Breast epithelium (tissue), 4 donors: ENCODE data around the gene RSAD1. TPM values are rescaled to one million over a fixed set of nuclear protein-coding genes. Genes with fewer than 3 reads are reported as not detected.

Source experiments
- DNase-seq, 2 donors: peaks; one replicate each; pipeline ENCODE4 v3.0.0-alpha.2; 2019; ENCODE audit warnings: low spot score in 2 of 2
- H3K27ac ChIP-seq, 2 donors: fragments of 200-600 bp; sonication (generic) in 1 of 2; one replicate each; pipeline ENCODE4 v1.5.1; 2016 to 2019; ENCODE audit warnings: mild to moderate bottlenecking in 1 of 2
- H3K27me3 ChIP-seq, 2 donors: fragments of 200-600 bp; sonication (generic) in 1 of 2; one replicate each; pipeline versions ENCODE4 v1.5.1 to v1.6.0; 2017 to 2019; ENCODE audit warnings: control low read depth in 1 of 2, mild to moderate bottlenecking in 1 of 2
- H3K36me3 ChIP-seq: fragments of 200-600 bp; one replicate; pipeline ENCODE4 v1.5.1; 2019
- H3K4me1 ChIP-seq, 2 donors: fragments of 200-600 bp; sonication (generic); one replicate each; pipeline ENCODE4 v1.5.1; 2016 to 2019; ENCODE audit warnings: control low read depth in 1 of 2
- H3K4me3 ChIP-seq, 3 donors: fragments of 200-600 bp; sonication (generic); 1 replicate in 2 of 3; 2 replicates in 1 of 3; pipeline ENCODE4 v1.5.1; 2016 to 2019; ENCODE audit warnings: mild to moderate bottlenecking in 3 of 3, moderate library complexity in 2 of 3
- H3K9me3 ChIP-seq, 2 donors: fragments of 200-600 bp; sonication (generic) in 1 of 2; one replicate each; pipeline ENCODE4 v1.5.1; 2016 to 2019; ENCODE audit warnings: control low read depth in 1 of 2
- CTCF ChIP-seq, 3 donors: fragments of 450-650 bp; IDR thresholded peaks; one replicate each; pipeline ENCODE4 v1.5.1; 2016 to 2017; ENCODE audit warnings: antibody characterized with exemption in 3 of 3, mild to moderate bottlenecking in 3 of 3, moderate library complexity in 3 of 3
- POLR2A ChIP-seq: fragments of 450-650 bp; IDR thresholded peaks from one replicate; pipeline ENCODE4 v1.6.1; 2016; ENCODE audit warnings: antibody characterized with exemption, mild to moderate bottlenecking, moderate library complexity
- POLR2AphosphoS5 ChIP-seq, 3 donors: sonication (generic); formaldehyde crosslinking; IDR thresholded peaks; one replicate each; pipeline ENCODE4 v1.6.1; 2017; ENCODE audit warnings: antibody characterized with exemption in 3 of 3
- intact Hi-C: fragments of 100-400 bp; cut with DNase I; formaldehyde crosslinking; loops from one replicate; pipeline ENCODE4 v1.15.1; 2023; ENCODE audit warnings: low total_unique reads
- total RNA-seq, 3 donors: library from RNA; depleted of rRNA; stranded (reverse); fragments of >200 nt; gene quantifications; one replicate each; pipeline ENCODE4 v1.1.0, GENCODE V29; 2016

Gene RSAD1
- total RNA-seq, 3 donors from 2014 or later: 33.6 to 39.0 (median 35.1) TPM

GRCh38 chr17:50458270-50458669, 20.4 kb upstream of the RSAD1 start:
- no peak for DNase-seq
- Histone ChIP-seq H3K4me3 (no peak overlapping the region), H3K27ac (no peak overlapping the region), H3K4me1 (no peaks in the 10 kb centered on the region), H3K27me3 (no peaks in the 10 kb centered on the region), H3K36me3 (peaks cover 4% of the 10 kb centered on the region), H3K9me3 (no peaks in the 10 kb centered on the region)
- TF ChIP-seq POLR2A: no peak
- no peak for TF ChIP-seq POLR2AphosphoS5 (IDR thresholded peaks at IDR 0.05)
- no peak for TF ChIP-seq CTCF (IDR thresholded peaks at IDR 0.05)
- intact Hi-C loops: no loop called here

- H3K4me1 ChIP-seq: no peaks in the 10 kb centered on the region
- H3K27ac ChIP-seq: no peak overlapping the region
- no peak overlapping the region for H3K4me3 ChIP-seq
- H3K27me3 ChIP-seq: no peaks in the 10 kb centered on the region
- TF ChIP-seq POLR2A: no peak
- no peak for TF ChIP-seq POLR2AphosphoS5 (IDR thresholded peaks at IDR 0.05)
- no peak for TF ChIP-seq CTCF (IDR thresholded peaks at IDR 0.05)
- intact Hi-C loops: no loop called here
- no peak for DNase-seq
- peaks cover 4% of the 10 kb centered on the region for H3K36me3 ChIP-seq
- no peaks in the 10 kb centered on the region for H3K9me3 ChIP-seq
Measured at GRCh38 chr17:50458701-50459676, 19.7 kb upstream of the RSAD1 start.

GRCh38 chr17:50459756-50460155, 18.9 kb upstream of the RSAD1 start:
- Histone ChIP-seq H3K27ac (no peak overlapping the region), H3K9me3 (no peaks in the 10 kb centered on the region), H3K27me3 (no peaks in the 10 kb centered on the region), H3K4me3 (no peak overlapping the region), H3K4me1 (no peaks in the 10 kb centered on the region), H3K36me3 (peaks cover 4% of the 10 kb centered on the region)
- TF ChIP-seq POLR2AphosphoS5 (IDR thresholded peaks at IDR 0.05) (no peak), CTCF (IDR thresholded peaks at IDR 0.05) (no peak), POLR2A (no peak)
- no peak for DNase-seq
- intact Hi-C loops: no loop called here

GRCh38 chr17:50460831-50461526, 17.7 kb upstream of the RSAD1 start:
- TF ChIP-seq CTCF (IDR thresholded peaks at IDR 0.05) (no peak), POLR2A (no peak), POLR2AphosphoS5 (IDR thresholded peaks at IDR 0.05) (no peak)
- no peak overlapping the region for H3K27ac ChIP-seq

More at GRCh38 chr17:50460831-50461526, 17.7 kb upstream of the RSAD1 start:
- intact Hi-C loops: no loop called here
- H3K4me1 ChIP-seq: no peaks in the 10 kb centered on the region
- H3K36me3 ChIP-seq: peaks cover 4% of the 10 kb centered on the region
- H3K9me3 ChIP-seq: no peaks in the 10 kb centered on the region
- no peak for DNase-seq
- no peaks in the 10 kb centered on the region for H3K27me3 ChIP-seq
- H3K4me3 ChIP-seq: no peak overlapping the region
